Peyer's patch (tissue), 4 donors: ENCODE data around the gene SLX9. TPM values are rescaled to one million over a fixed set of nuclear protein-coding genes. Genes with fewer than 3 reads are reported as not detected.
"Not testable (repeated sequence)": the region's sequence is repeated elsewhere in the genome, so short reads cannot be mapped to it uniquely, and the experiment has no call there.

Source experiments
- DNase-seq, 3 donors: peaks; one replicate each; pipeline ENCODE4 v3.0.0-alpha.2; 2017 to 2019
- H3K27ac ChIP-seq, 4 donors: fragments of 200-600 bp; sonication (generic); one replicate each; pipeline ENCODE4 v1.5.1; 2016 to 2019
- H3K27me3 ChIP-seq, 2 donors: fragments of 200-600 bp; sonication (generic); one replicate each; pipeline ENCODE4 v1.5.1; 2019
- H3K36me3 ChIP-seq, 3 donors: fragments of 200-600 bp; sonication (generic); one replicate each; pipeline ENCODE4 v1.5.1; 2016 to 2019
- H3K4me1 ChIP-seq, 4 donors: fragments of 200-600 bp; sonication (generic); one replicate each; pipeline ENCODE4 v1.5.1; 2016 to 2019
- H3K4me3 ChIP-seq, 4 donors: fragments of 200-600 bp; sonication (generic); 1 replicate in 3 of 4; 2 replicates in 1 of 4; pipeline ENCODE4 v1.5.1; 2016 to 2019; ENCODE audit warnings: mild to moderate bottlenecking in 1 of 4
- H3K9me3 ChIP-seq, 4 donors: fragments of 200-600 bp; sonication (generic); one replicate each; pipeline ENCODE4 v1.5.1; 2016 to 2019; ENCODE audit warnings: mild to moderate bottlenecking in 1 of 4
- CTCF ChIP-seq, 6 experiments: fragments of 450-650 bp in 4 of 6; fragments of 200-600 bp in 2 of 6; sonication (generic) in 1 of 6; IDR thresholded peaks; one replicate each; pipeline ENCODE4 v1.5.1; 2017 to 2019; ENCODE audit warnings: antibody characterized with exemption in 6 of 6, mild to moderate bottlenecking in 3 of 6, moderate library complexity in 1 of 6
- POLR2A ChIP-seq, 2 donors: fragments of 450-650 bp; IDR thresholded peaks; one replicate each; pipeline ENCODE4 v1.5.1; 2017; ENCODE audit warnings: antibody characterized with exemption in 2 of 2, mild to moderate bottlenecking in 2 of 2, moderate library complexity in 2 of 2
- total RNA-seq, 4 donors: library from RNA; depleted of rRNA; stranded (reverse); fragments of >200 nt; gene quantifications; one replicate each; pipeline ENCODE4 v1.1.0, GENCODE V29; 2016

SLX9 gene
- total RNA-seq, 4 donors from 2014 or later: 7.8 to 10.5 (median 10.0) TPM; not detected in 1

- H3K27ac ChIP-seq: peak overlapping the region; percentile 50 to 77 (median 70)
- H3K4me1 ChIP-seq: peaks cover 5 to 52% (median 36%) of the 10 kb centered on the region in 4 donors
- DNase-seq: peak in 2 of 3 donors; percentile 88 to 96
- no peaks in the 10 kb centered on the region for H3K9me3 ChIP-seq
- H3K4me3 ChIP-seq: peak overlapping the region in 1 of 4 donors; percentile 14
- no peaks in the 10 kb centered on the region for H3K27me3 ChIP-seq
- TF ChIP-seq CTCF (IDR thresholded peaks at IDR 0.05): peak in 4 of 6 experiments; percentile 46 to 80 (median 79)
- TF ChIP-seq POLR2A (IDR thresholded peaks at IDR 0.05): no peak
- no peaks in the 10 kb centered on the region for H3K36me3 ChIP-seq
Observed at GRCh38 chr21:44911384-44912157, 28.3 kb upstream of the SLX9 start.

GRCh38 chr21:44912158-44912473 lies 27.7 kb upstream of the SLX9 start:
- H3K9me3 ChIP-seq: no peaks in the 10 kb centered on the region
- peak overlapping the region in 1 of 4 donors; percentile 14 for H3K4me3 ChIP-seq
- TF ChIP-seq POLR2A (IDR thresholded peaks at IDR 0.05) (no peak), CTCF (IDR thresholded peaks at IDR 0.05) (no peak)
- no peak for DNase-seq
- peak overlapping the region; percentile 50 to 77 (median 70) for H3K27ac ChIP-seq
- no peaks in the 10 kb centered on the region for H3K27me3 ChIP-seq
- H3K36me3 ChIP-seq: no peaks in the 10 kb centered on the region
- peaks cover 5 to 58% (median 36%) of the 10 kb centered on the region in 4 donors for H3K4me1 ChIP-seq

- not testable (repeated sequence) for H3K27me3 ChIP-seq, H3K9me3 ChIP-seq, H3K36me3 ChIP-seq, H3K4me3 ChIP-seq, DNase-seq
- Histone ChIP-seq H3K4me1 (peaks cover 5 to 52% (median 34%) of the 10 kb centered on the region in 4 donors), H3K27ac (peak overlapping the region; percentile 50 to 80 (median 70))
Observed at GRCh38 chr21:44912506-44913412, 27.1 kb upstream of the SLX9 start.

GRCh38 chr21:44913425-44914175 lies 26.2 kb upstream of the SLX9 start:
- Histone ChIP-seq H3K36me3 (no peaks in the 10 kb centered on the region), H3K27me3 (no peaks in the 10 kb centered on the region)

More at GRCh38 chr21:44913425-44914175, 26.2 kb upstream of the SLX9 start:
- Histone ChIP-seq H3K9me3 (no peaks in the 10 kb centered on the region), H3K4me3 (peak overlapping the region in 1 of 4 donors; percentile 14), H3K27ac (peak overlapping the region in 3 of 4 donors; percentile 2 to 80 (median 25)), H3K4me1 (peaks cover 5 to 47% (median 34%) of the 10 kb centered on the region in 4 donors)
- TF ChIP-seq CTCF (IDR thresholded peaks at IDR 0.05) (no peak), POLR2A (IDR thresholded peaks at IDR 0.05) (no peak)
- no peak for DNase-seq
